ES-I3 (cell line): ENCODE measurements around the gene SCN4A.
"Not testable (repeated sequence)": the region's sequence is repeated elsewhere in the genome, so short reads cannot be mapped to it uniquely, and the experiment has no call there.

Experiments used
- H3K36me3 ChIP-seq: 2 replicates; pipeline ENCODE4 v1.6.1; 2013; ENCODE audit warnings: mild to moderate bottlenecking, low read length, control low read depth, moderate library complexity; ENCODE audit not compliant: insufficient read depth
- H3K4me1 ChIP-seq: 2 replicates; pipeline ENCODE4 v1.6.1; 2013; ENCODE audit warnings: mild to moderate bottlenecking, control low read depth, low read length; ENCODE audit not compliant: insufficient read depth
- H3K9ac ChIP-seq: 2 replicates; pipeline ENCODE4 v1.6.1; 2013; ENCODE audit warnings: low read depth, mild to moderate bottlenecking, low read length, moderate library complexity
- H3K9me3 ChIP-seq: 2 replicates; pipeline ENCODE4 v1.6.1; 2013; ENCODE audit warnings: mild to moderate bottlenecking, low read length, moderate library complexity; ENCODE audit not compliant: control insufficient read depth, insufficient read depth

Gene SCN4A

GRCh38 chr17:63918789-63919305 is 53.9 kb downstream of the SCN4A start, which contains the start of gene GH1:
Gene GH1 (minus strand): TSS chr17:63918839. CDS start chr17:63918776, 63 bp downstream.
- H3K9ac ChIP-seq, result peak within 1 kb of the TSS; percentile 24; the same call in 1 of the 2 replicates
- not testable (repeated sequence) for H3K4me1 ChIP-seq, H3K9me3 ChIP-seq, H3K36me3 ChIP-seq

GRCh38 chr17:63918305-63918704 is 54.4 kb downstream of the SCN4A start:
- Histone ChIP-seq H3K9ac (peak overlapping the region; percentile 24; the same call in 1 of the 2 replicates), H3K36me3 (no peaks in the 10 kb centered on the region), H3K9me3 (no peaks in the 10 kb centered on the region), H3K4me1 (no peaks in the 10 kb centered on the region)

- no peaks in the 10 kb centered on the region for H3K9me3 ChIP-seq
- H3K36me3 ChIP-seq, result no peaks in the 10 kb centered on the region
- peak overlapping the region; percentile 24; the same call in 1 of the 2 replicates for H3K9ac ChIP-seq
- no peaks in the 10 kb centered on the region for H3K4me1 ChIP-seq
Observed at GRCh38 chr17:63917646-63918045, 55.1 kb downstream of the SCN4A start.

- not testable (repeated sequence) for H3K4me1 ChIP-seq, H3K9me3 ChIP-seq, H3K9ac ChIP-seq, H3K36me3 ChIP-seq
Observed at GRCh38 chr17:63917206-63917605, 55.5 kb downstream of the SCN4A start.

GRCh38 chr17:63916566-63917185 is 56.0 kb downstream of the SCN4A start:
- no peaks in the 10 kb centered on the region for H3K4me1 ChIP-seq
- H3K9me3 ChIP-seq, result no peaks in the 10 kb centered on the region
- H3K36me3 ChIP-seq, result no peaks in the 10 kb centered on the region
- no peak overlapping the region for H3K9ac ChIP-seq

GRCh38 chr17:63915753-63916152 is 57.0 kb downstream of the SCN4A start:
- H3K4me1 ChIP-seq, H3K9ac ChIP-seq, H3K36me3 ChIP-seq, H3K9me3 ChIP-seq: not testable (repeated sequence)

GRCh38 chr17:63914471-63914870 is 58.2 kb downstream of the SCN4A start:
- Histone ChIP-seq H3K9me3 (no peaks in the 10 kb centered on the region), H3K9ac (no peak overlapping the region), H3K4me1 (0 out of 2 replicates have a peak, but pooled peaks cover 7% of the 10 kb centered on the region)

GRCh38 chr17:63911657-63912100 is 61.0 kb downstream of the SCN4A start:
- H3K9ac ChIP-seq, result no peak overlapping the region

More at GRCh38 chr17:63914471-63914870, 58.2 kb downstream of the SCN4A start:
- no peaks in the 10 kb centered on the region for H3K36me3 ChIP-seq

GRCh38 chr17:63911041-63911635 is 61.6 kb downstream of the SCN4A start, which contains the start of gene CSHL1:
Gene CSHL1 (minus strand): TSS chr17:63911258. CDS start chr17:63911196, 62 bp downstream.
- Histone ChIP-seq H3K9me3 (no peaks in the 10 kb centered on the region), H3K4me1 (0 out of 2 replicates have a peak, but pooled peaks cover 7% of the 10 kb centered on the region), H3K9ac (no peak within 1 kb of the TSS), H3K36me3 (no peaks in the 10 kb centered on the region)

More at GRCh38 chr17:63911657-63912100, 61.0 kb downstream of the SCN4A start:
- 0 out of 2 replicates have a peak, but pooled peaks cover 7% of the 10 kb centered on the region for H3K4me1 ChIP-seq
- no peaks in the 10 kb centered on the region for H3K36me3 ChIP-seq
- no peaks in the 10 kb centered on the region for H3K9me3 ChIP-seq

- H3K36me3 ChIP-seq, result no peaks in the 10 kb centered on the region
- H3K9ac ChIP-seq, result no peak overlapping the region
- 0 out of 2 replicates have a peak, but pooled peaks cover 7% of the 10 kb centered on the region for H3K4me1 ChIP-seq
- H3K9me3 ChIP-seq, result no peaks in the 10 kb centered on the region
Observed at GRCh38 chr17:63910096-63910495, 62.6 kb downstream of the SCN4A start.

- H3K9ac ChIP-seq, H3K4me1 ChIP-seq, H3K36me3 ChIP-seq, H3K9me3 ChIP-seq: not testable (repeated sequence)
Observed at GRCh38 chr17:63909586-63909985, 63.1 kb downstream of the SCN4A start.

GRCh38 chr17:63907161-63907778 is 65.4 kb downstream of the SCN4A start:
- not testable (repeated sequence) for H3K4me1 ChIP-seq, H3K36me3 ChIP-seq, H3K9ac ChIP-seq, H3K9me3 ChIP-seq

GRCh38 chr17:63904796-63905195 is 67.9 kb downstream of the SCN4A start:
- H3K9me3 ChIP-seq, H3K36me3 ChIP-seq, H3K4me1 ChIP-seq, H3K9ac ChIP-seq: not testable (repeated sequence)

GRCh38 chr17:63903787-63904201 is 68.9 kb downstream of the SCN4A start:
- H3K36me3 ChIP-seq, H3K4me1 ChIP-seq, H3K9me3 ChIP-seq, H3K9ac ChIP-seq: not testable (repeated sequence)
